Measurements from ENCODE around the gene ZNF106. TPM values are rescaled to one million over a fixed set of nuclear protein-coding genes. Genes with fewer than 3 reads are reported as not detected.

The ZNF106 gene
- total RNA-seq, 2 experiments from 2014 or later, result 40.8 to 41.2 TPM

DNA sequence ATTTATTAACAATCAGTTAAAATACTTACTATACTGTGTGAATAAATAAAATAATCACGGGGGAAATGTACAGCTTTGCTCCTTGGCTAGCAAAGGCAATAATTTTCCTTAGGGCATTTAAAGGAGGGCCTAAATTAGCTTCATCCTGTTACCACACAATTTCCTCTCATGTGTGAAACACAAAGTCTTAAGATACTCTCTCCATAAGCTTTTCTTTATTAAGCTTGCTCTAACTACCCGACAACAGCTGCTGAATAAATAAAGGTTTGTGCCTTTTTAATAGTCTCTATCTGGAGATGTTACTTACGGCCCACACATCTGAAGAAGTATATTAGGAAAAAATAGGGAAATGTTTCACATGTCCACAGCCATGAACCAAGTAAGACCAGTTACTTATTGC is 29.7 kb downstream of the ZNF106 start:
- Mint-ChIP-seq H3K9me3 (no peaks in the 10 kb centered on the region), H3K4me1 (ENCODE audit: low read depth) (peaks cover 18% of the 10 kb centered on the region), H3K36me3 (ENCODE audit: low read depth) (peaks cover 5% of the 10 kb centered on the region), H3K27ac (no peak overlapping the region), H3K4me3 (no peak overlapping the region), H3K27me3 (ENCODE audit: low read depth) (no peaks in the 10 kb centered on the region)
- CTCF ChIA-PET, result interaction anchor here (0.9 kb wide), 1 partner anchor 8 kb away, joined by 4 read pairs; no protein-coding TSS in a partner anchor
- intact Hi-C loops (cut with micrococcal nuclease), result no loop called here
- no peak for DNase-seq

DNA sequence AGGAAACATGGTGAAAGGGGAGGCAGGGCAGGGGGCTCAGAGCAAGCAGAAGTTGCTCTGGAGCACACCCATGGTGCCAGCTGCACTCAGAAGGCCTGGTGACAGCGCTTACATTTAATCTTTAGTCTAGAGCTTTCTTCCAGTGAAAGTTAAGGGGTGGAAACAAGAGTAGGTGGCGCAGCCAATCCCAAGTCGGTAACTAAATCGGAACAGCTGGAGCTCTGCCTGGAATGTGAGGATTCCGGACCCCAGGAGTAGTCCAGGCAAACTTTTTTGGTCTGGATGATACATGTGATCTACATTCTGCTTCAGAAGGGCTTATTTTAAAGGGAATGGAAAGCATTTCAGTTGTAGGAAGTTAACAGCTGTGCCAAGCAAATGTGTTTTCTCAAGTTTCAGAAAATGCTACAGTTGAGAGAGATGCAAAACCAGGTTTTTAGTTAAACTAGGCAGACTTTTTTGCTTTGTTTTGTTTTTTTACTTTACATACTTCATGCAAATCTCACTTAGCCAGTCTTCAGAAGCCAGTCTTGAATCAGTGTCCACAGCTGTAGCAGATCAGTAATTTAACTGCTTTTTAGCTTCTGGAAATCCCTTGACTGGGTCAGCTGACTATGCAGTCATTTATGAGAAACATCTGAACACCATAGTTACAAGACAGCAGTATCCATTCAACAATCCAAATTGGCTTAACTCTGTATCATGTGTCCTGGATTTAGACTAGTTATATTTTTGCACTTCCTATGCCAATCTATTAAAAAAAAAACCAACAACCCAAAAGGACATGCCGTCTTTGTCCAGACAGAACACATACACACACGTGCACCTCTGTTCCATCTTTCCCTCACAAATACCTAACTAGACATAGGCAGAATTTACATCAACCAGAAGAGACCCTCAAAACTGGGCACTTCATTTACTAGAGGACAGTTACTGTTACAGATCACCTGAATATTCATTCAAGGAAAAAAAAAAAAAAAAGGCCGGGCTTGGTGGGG is 33.2 kb downstream of the ZNF106 start:
- intact Hi-C loops (cut with micrococcal nuclease), result no loop called here

DNA sequence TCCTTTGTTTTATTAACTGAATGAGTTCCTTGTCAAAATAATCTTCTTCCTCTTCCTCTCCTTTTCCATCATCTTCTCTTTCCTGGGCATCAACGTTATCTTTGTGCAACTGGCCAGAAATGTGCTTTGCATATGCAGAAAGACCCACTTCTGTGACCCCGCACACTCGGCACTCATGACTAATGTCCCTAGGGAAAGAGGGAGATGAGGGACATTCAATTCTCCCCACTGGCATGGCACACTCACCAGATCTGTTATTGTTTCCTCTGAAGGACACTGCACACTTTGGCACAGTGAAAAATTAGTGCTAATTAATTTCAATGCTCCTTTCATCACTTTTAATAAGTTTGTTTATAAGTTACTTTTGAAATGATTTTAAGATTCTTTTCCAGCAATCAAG is 34.0 kb downstream of the ZNF106 start:
- DNase-seq, result no peak

More for the DNA sequence above, 33.2 kb downstream of the ZNF106 start:
- no peak overlapping the region for H3K4me3 Mint-ChIP-seq
- H3K27ac Mint-ChIP-seq, result no peak overlapping the region
- H3K36me3 Mint-ChIP-seq (ENCODE audit: low read depth), result no peaks in the 10 kb centered on the region
- H3K9me3 Mint-ChIP-seq, result no peaks in the 10 kb centered on the region
- DNase-seq, result no peak
- CTCF ChIA-PET, result interaction anchor here (0.6 kb wide), 1 partner anchor 57 kb away, joined by 4 read pairs; no protein-coding TSS in a partner anchor
- no peaks in the 10 kb centered on the region for H3K27me3 Mint-ChIP-seq (ENCODE audit: low read depth)
- H3K4me1 Mint-ChIP-seq (ENCODE audit: low read depth), result peaks cover 14% of the 10 kb centered on the region

DNA sequence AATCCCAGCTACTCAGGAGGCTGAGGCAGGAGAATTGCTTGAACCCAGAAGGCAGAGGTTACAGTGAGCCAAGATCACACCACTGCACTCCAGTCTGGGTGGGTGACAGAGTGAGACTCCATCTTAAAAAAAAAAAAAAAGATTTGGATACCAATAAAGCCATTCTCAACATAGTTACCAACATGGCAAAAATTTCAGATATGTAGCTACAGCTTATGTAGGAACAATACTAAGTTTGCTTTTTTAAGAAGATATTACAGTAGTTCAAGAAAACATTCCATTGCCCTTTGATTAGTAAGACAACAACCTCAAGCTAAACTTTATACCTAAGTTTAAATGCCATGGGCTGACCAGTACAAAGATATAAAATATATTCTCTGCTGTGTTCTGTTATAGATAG is 34.4 kb downstream of the ZNF106 start:
- CTCF ChIA-PET, result interaction anchor here (0.6 to 1.1 kb wide), 5 partner anchors 11 to 493 kb away, joined by 3 to 5 read pairs (median 3); no protein-coding TSS in a partner anchor
- H3K27ac Mint-ChIP-seq, result no peak overlapping the region
- intact Hi-C loops (cut with micrococcal nuclease), result no loop called here

More for the DNA sequence above, 34.0 kb downstream of the ZNF106 start:
- H3K9me3 Mint-ChIP-seq, result no peaks in the 10 kb centered on the region
- H3K4me1 Mint-ChIP-seq (ENCODE audit: low read depth), result peaks cover 14% of the 10 kb centered on the region
- H3K36me3 Mint-ChIP-seq (ENCODE audit: low read depth), result no peaks in the 10 kb centered on the region
- peak overlapping the region; percentile 0 for H3K27ac Mint-ChIP-seq
- no peak overlapping the region for H3K4me3 Mint-ChIP-seq
- no peaks in the 10 kb centered on the region for H3K27me3 Mint-ChIP-seq (ENCODE audit: low read depth)
- intact Hi-C loops (cut with micrococcal nuclease), result no loop called here
- CTCF ChIA-PET, result interaction anchor here (0.6 to 0.7 kb wide), 4 partner anchors 12 to 493 kb away, joined by 3 to 5 read pairs (median 3); no protein-coding TSS in a partner anchor

DNA sequence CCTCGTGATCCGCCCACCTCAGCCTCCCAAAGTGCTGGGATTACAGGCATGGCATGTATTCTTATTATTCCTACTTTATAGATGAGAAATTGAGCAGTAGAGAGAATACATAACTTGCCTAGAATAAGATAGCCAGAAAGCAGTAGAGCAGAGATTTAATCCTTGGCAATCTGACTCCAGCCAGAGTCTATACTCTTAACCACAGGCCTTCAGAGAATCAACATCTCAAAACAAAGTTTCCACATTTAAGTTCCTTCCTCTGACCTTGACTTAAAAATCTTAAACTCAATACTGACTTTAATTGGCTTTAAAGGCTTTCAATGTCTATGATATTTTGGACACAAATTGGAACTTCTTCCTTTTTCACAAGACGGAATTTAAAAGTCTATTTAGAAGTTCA is 37.1 kb downstream of the ZNF106 start:
- Mint-ChIP-seq H3K4me1 (ENCODE audit: low read depth) (peaks cover 11% of the 10 kb centered on the region), H3K27ac (no peak overlapping the region), H3K27me3 (ENCODE audit: low read depth) (no peaks in the 10 kb centered on the region), H3K4me3 (no peak overlapping the region), H3K36me3 (ENCODE audit: low read depth) (peaks cover 11% of the 10 kb centered on the region), H3K9me3 (no peaks in the 10 kb centered on the region)
- DNase-seq, result no peak
- intact Hi-C loops (cut with micrococcal nuclease), result no loop called here
- CTCF ChIA-PET, result interaction anchor here (1.4 kb wide), 1 partner anchor 7 kb away, joined by 4 read pairs; no protein-coding TSS in a partner anchor

More for the DNA sequence above, 34.4 kb downstream of the ZNF106 start:
- Mint-ChIP-seq H3K27me3 (ENCODE audit: low read depth) (no peaks in the 10 kb centered on the region), H3K4me3 (no peak overlapping the region), H3K4me1 (ENCODE audit: low read depth) (peaks cover 14% of the 10 kb centered on the region), H3K9me3 (no peaks in the 10 kb centered on the region), H3K36me3 (ENCODE audit: low read depth) (peaks cover under 1% of the 10 kb centered on the region)
- no peak for DNase-seq

DNA sequence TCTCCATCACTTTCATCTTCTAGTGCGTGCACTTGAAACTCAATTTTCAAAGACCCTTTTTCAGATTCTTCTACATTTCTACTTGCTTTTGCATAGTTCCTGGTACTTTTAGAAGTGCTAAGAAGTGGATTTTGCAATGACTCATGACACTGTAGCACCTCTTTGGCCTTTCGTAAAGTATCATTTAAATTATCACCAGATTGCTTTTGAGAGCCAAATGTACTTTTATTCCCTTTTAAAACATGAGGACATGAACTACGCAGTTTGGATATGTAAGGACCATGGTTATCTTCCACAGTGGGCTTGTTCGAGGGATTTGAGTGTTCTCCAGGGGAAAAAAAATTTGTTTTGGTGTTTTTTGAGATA is 40.5 kb downstream of the ZNF106 start:
- no peaks in the 10 kb centered on the region for H3K27me3 Mint-ChIP-seq (ENCODE audit: low read depth)
- no peak overlapping the region for H3K4me3 Mint-ChIP-seq
- no peak for DNase-seq
- no peaks in the 10 kb centered on the region for H3K4me1 Mint-ChIP-seq (ENCODE audit: low read depth)
- peaks cover 17% of the 10 kb centered on the region for H3K36me3 Mint-ChIP-seq (ENCODE audit: low read depth)
- no peaks in the 10 kb centered on the region for H3K9me3 Mint-ChIP-seq
- CTCF ChIA-PET, result interaction anchor here (0.5 kb wide), 1 partner anchor 205 kb away, joined by 3 read pairs; no protein-coding TSS in a partner anchor
- intact Hi-C loops (cut with micrococcal nuclease), result no loop called here
- no peak overlapping the region for H3K27ac Mint-ChIP-seq

DNA sequence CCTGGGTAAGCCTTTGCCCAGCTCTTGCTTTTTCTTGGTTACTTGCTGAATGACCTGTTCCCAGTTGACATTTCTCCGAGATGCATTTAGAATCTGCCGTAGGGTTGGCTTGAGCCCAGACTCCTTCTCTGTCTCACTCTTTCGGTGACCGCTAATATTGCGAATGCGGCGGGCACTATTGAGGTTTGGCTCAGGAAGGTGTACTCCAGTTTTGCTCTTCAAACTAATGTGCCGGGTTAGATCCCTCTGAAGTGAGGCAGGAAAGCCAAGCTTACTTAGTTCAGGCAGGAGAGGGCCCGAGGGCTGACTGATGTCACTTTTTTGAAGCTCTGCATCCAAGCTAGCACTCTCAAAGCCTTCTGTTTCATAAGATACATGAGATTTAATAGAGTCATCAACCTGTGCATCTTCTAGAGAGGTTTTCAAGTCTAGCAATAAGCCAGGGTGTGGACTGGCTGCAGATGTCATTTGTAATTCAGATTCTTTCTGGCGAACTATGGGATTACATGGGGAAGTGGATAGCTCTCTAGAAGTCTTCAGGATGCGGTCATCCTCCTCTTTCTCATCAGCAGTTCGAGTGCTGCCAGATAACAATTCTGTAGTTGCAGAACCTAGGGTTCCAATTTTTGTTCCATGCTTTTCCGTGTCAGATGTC is 41.0 kb downstream of the ZNF106 start:
- Mint-ChIP-seq H3K4me3 (no peak overlapping the region), H3K9me3 (no peaks in the 10 kb centered on the region), H3K27me3 (ENCODE audit: low read depth) (no peaks in the 10 kb centered on the region), H3K27ac (no peak overlapping the region), H3K4me1 (ENCODE audit: low read depth) (no peaks in the 10 kb centered on the region), H3K36me3 (ENCODE audit: low read depth) (peaks cover 18% of the 10 kb centered on the region)
- CTCF ChIA-PET, result interaction anchor here (0.5 kb wide), 1 partner anchor 204 kb away, joined by 3 read pairs; no protein-coding TSS in a partner anchor
- DNase-seq, result no peak
- intact Hi-C loops (cut with micrococcal nuclease), result no loop called here

DNA sequence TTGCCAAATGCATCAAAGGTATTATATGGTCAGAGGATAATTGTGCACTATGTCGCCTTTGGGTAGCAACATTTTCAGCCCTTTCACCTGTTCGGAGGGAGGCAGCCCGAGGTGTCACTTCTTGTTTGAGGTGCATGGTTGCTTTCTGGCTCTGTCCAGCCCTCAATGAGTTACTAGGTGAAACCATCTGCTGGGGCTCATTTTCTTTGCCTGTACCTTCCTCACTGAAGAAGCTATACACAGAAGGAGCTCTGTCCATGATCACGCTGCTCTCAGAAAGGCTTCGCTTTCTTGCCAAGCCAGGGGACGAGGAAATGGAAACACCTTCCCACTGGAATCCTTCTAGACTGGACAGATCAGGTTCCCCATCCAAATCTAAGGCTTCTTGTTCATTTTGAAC is 42.7 kb downstream of the ZNF106 start:
- Mint-ChIP-seq H3K27me3 (ENCODE audit: low read depth) (no peaks in the 10 kb centered on the region), H3K9me3 (no peaks in the 10 kb centered on the region), H3K27ac (no peak overlapping the region), H3K36me3 (ENCODE audit: low read depth) (peaks cover 20% of the 10 kb centered on the region), H3K4me3 (no peak overlapping the region), H3K4me1 (ENCODE audit: low read depth) (no peaks in the 10 kb centered on the region)
- no peak for DNase-seq
- CTCF ChIA-PET, result no interaction called here
- intact Hi-C loops (cut with micrococcal nuclease), result no loop called here

DNA sequence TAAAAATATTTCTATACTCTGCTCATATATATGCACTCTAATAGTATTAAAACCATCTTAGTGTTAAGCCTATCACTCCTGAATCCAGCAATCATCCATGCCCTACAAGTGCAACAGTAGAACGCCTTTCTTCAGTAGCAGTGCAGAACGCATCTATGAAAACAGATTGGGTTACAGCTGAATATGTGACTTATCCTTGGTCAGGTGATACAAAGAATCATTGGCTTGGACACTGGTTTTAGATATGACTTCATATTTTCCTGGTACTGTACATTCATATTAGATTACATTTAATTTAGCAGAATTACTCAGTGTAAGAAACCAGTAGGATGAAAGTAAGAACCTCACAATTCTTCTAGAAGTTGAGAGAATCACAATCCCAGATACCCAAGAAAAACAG is 43.3 kb downstream of the ZNF106 start:
- no peak overlapping the region for H3K4me3 Mint-ChIP-seq
- peaks cover 20% of the 10 kb centered on the region for H3K36me3 Mint-ChIP-seq (ENCODE audit: low read depth)
- intact Hi-C loops (cut with micrococcal nuclease), result no loop called here
- H3K9me3 Mint-ChIP-seq, result no peaks in the 10 kb centered on the region
- H3K27ac Mint-ChIP-seq, result no peak overlapping the region
- CTCF ChIA-PET, result no interaction called here
- no peaks in the 10 kb centered on the region for H3K27me3 Mint-ChIP-seq (ENCODE audit: low read depth)
- no peaks in the 10 kb centered on the region for H3K4me1 Mint-ChIP-seq (ENCODE audit: low read depth)
- DNase-seq, result no peak

DNA sequence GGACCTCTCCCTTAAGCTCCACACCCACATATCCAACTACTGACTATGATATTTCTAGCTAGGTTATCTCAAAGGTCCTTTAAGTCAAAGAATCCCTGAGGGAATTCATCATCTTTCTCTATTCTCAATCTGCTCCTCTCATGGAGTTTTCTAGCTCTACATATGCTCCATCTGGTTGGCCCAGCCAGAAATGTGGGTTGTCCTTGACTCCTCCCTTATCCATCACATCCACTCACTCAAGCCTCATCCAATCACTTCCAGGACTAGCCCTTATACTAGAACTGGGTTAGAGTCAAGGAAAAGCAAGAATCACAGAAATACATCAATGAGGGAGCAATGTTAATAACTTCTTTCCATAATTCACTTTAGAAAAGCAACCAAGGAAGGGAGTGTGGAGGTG is 45.4 kb downstream of the ZNF106 start:
- Mint-ChIP-seq H3K9me3 (no peaks in the 10 kb centered on the region), H3K27ac (no peak overlapping the region), H3K4me3 (no peak overlapping the region), H3K27me3 (ENCODE audit: low read depth) (no peaks in the 10 kb centered on the region), H3K4me1 (ENCODE audit: low read depth) (no peaks in the 10 kb centered on the region), H3K36me3 (ENCODE audit: low read depth) (peaks cover 15% of the 10 kb centered on the region)
- intact Hi-C loops (cut with micrococcal nuclease), result no loop called here
- CTCF ChIA-PET, result interaction anchor here (0.8 kb wide), 1 partner anchor 22 kb away, joined by 3 read pairs; no protein-coding TSS in a partner anchor
- DNase-seq, result no peak

DNA sequence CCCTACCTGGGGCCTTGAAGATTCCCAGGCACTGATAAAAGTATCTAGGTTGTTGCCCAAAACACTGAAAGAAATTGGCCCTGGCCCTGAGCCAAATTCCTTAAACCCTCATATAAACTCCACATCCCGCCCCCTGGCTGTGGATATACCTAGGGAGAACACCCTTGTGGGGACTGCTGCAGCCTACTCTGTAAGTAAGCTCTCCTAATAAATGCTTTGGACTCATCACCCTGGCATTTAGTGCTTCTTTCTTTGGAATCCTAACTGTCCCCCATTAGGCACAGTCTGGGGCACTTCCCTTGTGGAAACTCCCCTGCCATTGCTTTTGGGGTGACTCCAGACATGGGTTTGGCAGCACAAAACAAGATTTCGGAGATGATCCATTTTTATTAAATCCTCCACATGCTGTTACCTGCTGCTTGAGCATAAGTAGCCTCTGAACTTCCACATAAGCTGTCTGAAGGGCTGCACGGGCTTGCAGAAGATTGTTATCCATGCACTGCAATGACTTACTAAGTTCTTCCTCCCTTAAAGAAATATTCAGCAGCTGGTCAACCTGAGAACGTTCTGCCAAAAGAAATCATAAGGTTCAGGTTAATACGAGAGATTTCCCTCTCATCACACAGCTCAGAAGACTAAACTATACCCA is 46.4 kb downstream of the ZNF106 start:
- Mint-ChIP-seq H3K9me3 (no peaks in the 10 kb centered on the region), H3K27me3 (ENCODE audit: low read depth) (no peaks in the 10 kb centered on the region), H3K36me3 (ENCODE audit: low read depth) (peaks cover 18% of the 10 kb centered on the region), H3K4me3 (no peak overlapping the region), H3K27ac (no peak overlapping the region), H3K4me1 (ENCODE audit: low read depth) (no peaks in the 10 kb centered on the region)
- CTCF ChIA-PET, result interaction anchor here (0.6 kb wide), 1 partner anchor 12 kb away, joined by 3 read pairs; no protein-coding TSS in a partner anchor
- intact Hi-C loops (cut with micrococcal nuclease), result no loop called here
- no peak for DNase-seq
